HEK293T (cell line): Measurements from ENCODE around the gene TMEM184A.

ENCODE experiments used
- CTCF ChIA-PET: fragments of 350-600 bp; formaldehyde crosslinking; extraction: SDS; loops from one replicate; lab custom pipeline; 2021; ENCODE audit warnings: antibody characterized with exemption, inconsistent platforms; lab: Yijun Ruan, JAX
- POLR2A ChIA-PET: fragments of 350-600 bp; formaldehyde crosslinking; extraction: SDS; loops from one replicate; lab custom pipeline; 2020; ENCODE audit warnings: antibody characterized with exemption, inconsistent platforms; lab: Yijun Ruan, JAX
- DNase-seq: peaks from one replicate; pipeline ENCODE4 v3.0.0; 2012; ENCODE audit warnings: mixed read lengths; ENCODE audit errors: extremely low spot score
- ARNT ChIP-seq: fragments of 450-650 bp; IDR thresholded peaks from 2 replicates; pipeline ENCODE4 v1.6.1; 2017; ENCODE audit warnings: mild to moderate bottlenecking
- BHLHE40 ChIP-seq: fragments of 450-650 bp; IDR thresholded peaks from 2 replicates; pipeline ENCODE4 v1.6.1; 2016; ENCODE audit warnings: mild to moderate bottlenecking, moderate library complexity, borderline replicate concordance
- CTBP1 ChIP-seq: fragments of 450-650 bp; IDR thresholded peaks from 2 replicates; pipeline ENCODE4 v1.6.1; 2016; ENCODE audit warnings: borderline replicate concordance
- ELF4 ChIP-seq: fragments of 450-650 bp; IDR thresholded peaks from 2 replicates; pipeline ENCODE4 v1.6.1; 2017; ENCODE audit warnings: antibody characterized with exemption
- FOXA1 ChIP-seq: fragments of 450-650 bp; IDR thresholded peaks from 2 replicates; pipeline ENCODE4 v1.6.1; 2016; ENCODE audit warnings: mild to moderate bottlenecking
- FOXK2 ChIP-seq: fragments of 450-650 bp; IDR thresholded peaks from 2 replicates; pipeline ENCODE4 v1.6.1; 2016; ENCODE audit warnings: mild to moderate bottlenecking
- FOXM1 ChIP-seq: fragments of 450-650 bp; IDR thresholded peaks from 2 replicates; pipeline ENCODE4 v1.6.1; 2017; ENCODE audit warnings: mild to moderate bottlenecking, borderline replicate concordance
- HDGF ChIP-seq: fragments of 450-650 bp; IDR thresholded peaks from 2 replicates; pipeline ENCODE4 v1.6.1; 2017; ENCODE audit warnings: antibody characterized with exemption, borderline replicate concordance
- L3MBTL2 ChIP-seq: fragments of 450-650 bp; conservative IDR thresholded peaks from 2 replicates; pipeline ENCODE4 v1.6.1; 2016; ENCODE audit warnings: mild to moderate bottlenecking
- LEF1 ChIP-seq: fragments of 450-650 bp; IDR thresholded peaks from 2 replicates; pipeline ENCODE4 v1.6.1; 2017; ENCODE audit warnings: mild to moderate bottlenecking, borderline replicate concordance
- NFRKB ChIP-seq: fragments of 450-650 bp; IDR thresholded peaks from 2 replicates; pipeline ENCODE4 v1.6.1; 2016; ENCODE audit warnings: mild to moderate bottlenecking, moderate library complexity
- SP1 ChIP-seq: fragments of 450-650 bp; IDR thresholded peaks from 2 replicates; pipeline ENCODE4 v1.6.1; 2017
- SUZ12 ChIP-seq: fragments of 450-650 bp; IDR thresholded peaks from 2 replicates; pipeline ENCODE4 v1.6.1; 2016; ENCODE audit warnings: mild to moderate bottlenecking
- TARDBP ChIP-seq: fragments of 450-650 bp; IDR thresholded peaks from 2 replicates; pipeline ENCODE4 v1.6.1; 2016
- ZNF384 ChIP-seq: fragments of 450-650 bp; IDR thresholded peaks from 2 replicates; pipeline ENCODE4 v1.6.1; 2016
- TF ChIP-seq, protein P1 (sequence below): fragments of 450-650 bp; IDR thresholded peaks from 2 replicates; pipeline ENCODE4 v1.6.1; 2016

TMEM184A gene

DNA sequence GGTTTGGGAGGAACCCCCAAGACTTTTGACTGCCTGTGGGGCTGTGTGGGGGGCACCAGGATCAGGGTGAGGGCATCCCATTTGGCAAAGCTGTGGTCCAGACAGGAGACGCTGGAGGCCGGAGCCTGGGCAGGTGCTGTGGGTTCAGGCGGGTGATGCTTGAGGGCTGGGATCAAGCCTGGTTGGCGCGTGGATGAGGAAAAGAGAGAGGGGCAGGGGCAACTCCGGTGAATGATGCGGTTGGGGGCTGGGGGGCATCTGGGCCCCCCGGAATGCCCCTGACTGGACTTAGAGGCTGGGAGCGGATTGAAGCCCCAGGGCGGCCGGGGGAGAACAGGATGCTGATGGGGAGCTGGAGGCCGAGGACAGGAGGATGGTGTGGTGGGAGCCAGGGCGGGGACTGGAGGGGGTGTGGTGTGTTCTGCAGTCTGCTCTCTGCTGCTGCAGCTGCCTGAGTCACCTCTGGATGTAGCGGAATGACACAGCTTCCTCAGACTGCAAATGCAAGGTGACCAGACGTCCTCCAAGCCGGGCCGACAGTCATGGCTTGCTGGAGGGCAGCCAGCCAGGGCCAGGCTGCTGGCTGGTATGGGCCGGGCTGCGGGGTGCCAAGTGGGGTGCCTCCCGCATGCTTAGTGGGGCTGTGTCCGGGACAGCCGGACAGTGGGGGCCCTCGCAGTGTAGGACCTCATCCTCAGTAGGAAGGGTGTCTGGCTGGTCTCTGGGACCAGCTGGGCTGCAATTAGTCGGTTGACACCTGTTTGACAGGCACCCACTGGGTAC, 22.3 kb downstream of the TMEM184A start:
- CTCF ChIA-PET: interaction anchor here (1.0 kb wide), 1 partner anchor 28 kb away, joined by 3 read pairs; no protein-coding TSS in a partner anchor
- DNase-seq: no peak
- no peak for TF ChIP-seq FOXA1
- TF ChIP-seq NFRKB: no peak
- TF ChIP-seq FOXK2: no peak
- no peak for TF ChIP-seq BHLHE40
- no peak for TF ChIP-seq CTBP1
- no peak for TF ChIP-seq SUZ12
- no peak for TF ChIP-seq L3MBTL2
- no peak for TF ChIP-seq ARNT
- TF ChIP-seq, protein P1, sequence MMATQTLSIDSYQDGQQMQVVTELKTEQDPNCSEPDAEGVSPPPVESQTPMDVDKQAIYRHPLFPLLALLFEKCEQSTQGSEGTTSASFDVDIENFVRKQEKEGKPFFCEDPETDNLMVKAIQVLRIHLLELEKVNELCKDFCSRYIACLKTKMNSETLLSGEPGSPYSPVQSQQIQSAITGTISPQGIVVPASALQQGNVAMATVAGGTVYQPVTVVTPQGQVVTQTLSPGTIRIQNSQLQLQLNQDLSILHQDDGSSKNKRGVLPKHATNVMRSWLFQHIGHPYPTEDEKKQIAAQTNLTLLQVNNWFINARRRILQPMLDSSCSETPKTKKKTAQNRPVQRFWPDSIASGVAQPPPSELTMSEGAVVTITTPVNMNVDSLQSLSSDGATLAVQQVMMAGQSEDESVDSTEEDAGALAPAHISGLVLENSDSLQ: no peak
- POLR2A ChIA-PET: interaction anchor here (1.0 to 1.4 kb wide), 2 partner anchors 11 to 28 kb away, joined by 3 to 4 read pairs; no protein-coding TSS in a partner anchor

DNA sequence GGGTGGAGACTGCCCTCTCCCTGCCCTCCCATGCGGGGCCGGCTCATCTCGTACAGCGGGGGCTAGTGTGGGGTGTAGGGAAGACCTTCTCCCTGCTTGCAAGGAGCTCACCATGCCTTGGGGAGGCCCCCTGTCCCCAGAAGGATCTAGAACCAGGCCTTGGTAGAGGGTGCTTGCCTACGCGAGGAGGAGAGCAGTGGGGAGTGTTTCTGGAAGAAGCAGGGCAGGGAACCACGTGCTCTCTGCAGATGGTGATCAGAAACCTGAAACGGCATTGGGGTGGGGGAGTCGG, 22.8 kb downstream of the TMEM184A start:
- CTCF ChIA-PET: interaction anchor here (1.0 kb wide), 1 partner anchor 27 kb away, joined by 3 read pairs; no protein-coding TSS in a partner anchor
- POLR2A ChIA-PET: interaction anchor here (1.0 to 1.4 kb wide), 2 partner anchors 11 to 27 kb away, joined by 3 to 4 read pairs; no protein-coding TSS in a partner anchor
- no peak for DNase-seq
- TF ChIP-seq L3MBTL2: no peak
- no peak for TF ChIP-seq SUZ12
- no peak for TF ChIP-seq SP1
- TF ChIP-seq ELF4: no peak
- no peak for TF ChIP-seq CTBP1
- TF ChIP-seq FOXK2: no peak
- TF ChIP-seq, protein P1: no peak
- TF ChIP-seq BHLHE40: no peak
- TF ChIP-seq HDGF: no peak
- TF ChIP-seq NFRKB: no peak
- no peak for TF ChIP-seq FOXA1
- TF ChIP-seq FOXM1: no peak
- no peak for TF ChIP-seq ARNT

DNA sequence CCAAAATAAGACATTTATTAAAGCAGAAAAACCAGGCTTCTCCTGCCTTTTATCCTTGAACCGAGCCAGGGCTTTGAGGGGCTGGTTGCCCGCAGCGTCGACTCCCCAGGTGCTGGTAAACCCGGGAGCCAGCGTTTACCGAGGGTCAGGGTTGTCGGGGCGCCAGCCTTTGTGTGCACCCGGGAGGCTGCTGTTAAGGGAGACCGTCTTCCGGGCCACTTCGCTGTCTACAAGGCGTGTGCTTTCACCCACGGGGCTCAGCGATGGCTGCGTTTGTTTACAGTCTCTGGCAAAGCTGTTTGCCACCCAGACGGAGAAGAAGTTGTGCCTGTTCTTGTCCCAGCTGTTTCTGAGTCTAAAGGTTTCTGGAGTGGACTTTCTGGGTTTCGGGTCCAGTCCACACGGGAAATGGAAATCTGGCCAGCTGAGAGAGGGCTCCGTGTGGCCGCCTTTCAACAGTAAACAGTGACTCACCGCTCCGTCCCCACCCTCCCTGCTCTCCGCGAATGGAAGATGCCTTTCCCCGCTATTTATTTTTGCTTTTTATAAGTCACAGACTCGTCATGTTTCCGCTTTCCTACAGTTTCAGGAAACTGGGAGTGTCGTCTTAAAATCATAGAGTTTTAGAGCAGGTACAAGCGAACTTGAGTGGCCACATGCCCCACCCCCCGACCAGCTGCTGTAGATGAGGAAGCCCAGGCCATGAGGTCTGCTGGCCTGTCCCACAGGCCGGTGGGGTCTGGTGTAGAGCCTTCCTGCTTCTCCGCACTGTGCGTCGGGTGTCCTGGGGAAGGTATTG, 23.4 kb downstream of the TMEM184A start:
- TF ChIP-seq CTBP1: no peak
- TF ChIP-seq TARDBP: no peak
- no peak for TF ChIP-seq FOXA1
- no peak for DNase-seq
- CTCF ChIA-PET: no interaction called here
- POLR2A ChIA-PET: interaction anchor here (0.8 to 1.4 kb wide), 2 partner anchors 10 to 34 kb away, joined by 4 read pairs; no protein-coding TSS in a partner anchor

DNA sequence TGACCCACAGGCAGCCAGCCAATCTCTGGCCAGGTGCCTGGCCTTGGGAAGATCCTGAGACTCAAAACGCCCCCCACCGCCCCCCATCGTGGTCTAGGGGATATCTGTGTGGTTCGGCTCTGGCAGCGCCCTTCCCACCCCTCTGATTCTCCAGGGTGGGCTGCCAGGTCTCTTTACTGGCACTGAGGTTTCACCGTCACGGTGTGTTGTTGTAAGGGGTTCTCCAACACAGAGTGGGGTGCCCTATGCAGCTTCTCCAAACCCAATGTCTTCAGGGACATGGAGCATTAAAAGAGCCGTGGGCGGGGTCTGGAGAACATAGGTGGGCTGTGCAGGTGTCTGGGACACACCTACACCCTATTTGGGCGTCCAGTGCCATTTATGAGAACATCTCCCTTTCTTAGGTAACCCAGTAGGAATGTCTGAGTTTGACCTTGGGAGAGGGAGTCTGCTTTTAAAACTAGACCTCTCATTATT, 24.0 kb downstream of the TMEM184A start:
- ChIA-PET CTCF (no interaction called here), POLR2A (interaction anchor here (0.8 kb wide), 1 partner anchor 35 kb away, joined by 4 read pairs; no protein-coding TSS in a partner anchor)
- DNase-seq: no peak

DNA sequence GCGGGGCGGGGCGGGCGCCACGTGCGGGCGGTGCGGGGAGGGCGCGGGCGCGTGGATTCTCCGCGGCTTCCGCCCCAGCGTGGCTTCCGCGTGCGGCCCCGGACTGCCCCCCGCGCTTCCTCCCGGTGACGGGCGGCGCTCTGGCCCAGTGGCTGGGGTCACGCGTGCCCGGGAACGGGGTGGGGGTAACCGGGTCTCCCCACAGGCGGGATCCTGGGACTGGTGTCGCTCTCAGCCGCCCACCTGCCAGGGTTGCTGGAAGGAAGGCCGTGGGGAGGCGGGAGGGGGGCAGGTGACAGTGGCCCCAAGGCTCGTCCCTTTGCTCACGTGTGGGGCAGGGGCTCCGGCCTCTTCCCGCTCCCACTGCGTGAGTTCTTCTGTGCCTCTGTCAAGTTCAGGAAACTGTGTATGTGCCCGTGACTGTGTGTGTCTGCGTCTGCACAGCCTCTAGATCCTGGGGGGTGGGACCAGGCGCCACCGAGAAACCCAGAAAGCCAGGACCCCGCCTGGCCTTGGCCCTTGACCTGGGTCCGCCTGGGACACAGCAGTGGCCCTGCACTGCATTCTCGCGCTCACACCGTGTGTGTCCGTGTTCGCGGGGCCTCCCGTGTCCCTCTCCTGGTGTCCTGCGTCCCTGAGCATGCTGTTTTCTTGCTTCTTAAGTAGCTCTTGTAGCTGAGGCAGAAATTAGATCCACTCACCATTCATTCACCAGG, 24.6 kb downstream of the TMEM184A start:
- TF ChIP-seq LEF1 (no peak), TARDBP (peak; percentile 47; the same call in 1 of the 2 replicates), FOXK2 (no peak), CTBP1 (no peak), ARNT (no peak), BHLHE40 (no peak)
- DNase-seq: no peak
- CTCF ChIA-PET: no interaction called here
- POLR2A ChIA-PET: no interaction called here

More for the DNA sequence above, 24.0 kb downstream of the TMEM184A start:
- TF ChIP-seq ARNT (no peak), NFRKB (no peak), FOXM1 (no peak), BHLHE40 (no peak), SUZ12 (no peak), CTBP1 (no peak)

DNA sequence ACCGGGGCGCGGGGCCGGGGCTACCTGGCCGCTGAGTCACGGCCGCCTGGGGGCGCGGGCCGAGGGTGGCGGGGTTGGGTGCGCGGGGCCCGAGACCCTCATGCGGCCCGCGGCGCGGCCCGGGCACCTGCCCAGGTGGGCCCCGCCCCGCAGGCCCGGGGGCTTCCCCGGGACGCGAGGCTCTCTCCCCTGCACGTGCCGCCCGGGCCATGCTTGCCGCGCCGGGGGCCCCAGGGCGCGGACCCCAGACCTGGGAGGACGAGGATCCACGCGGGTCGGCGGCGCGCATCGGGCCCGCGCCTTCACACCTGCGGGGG, 25.1 kb downstream of the TMEM184A start:
- ChIA-PET CTCF (no interaction called here), POLR2A (no interaction called here)
- DNase-seq: no peak
- TF ChIP-seq FOXM1 (no peak), ZNF384 (no peak), CTBP1 (no peak), FOXK2 (no peak), SUZ12 (no peak), SP1 (no peak), L3MBTL2 (no peak), ARNT (no peak), TARDBP (no peak), HDGF (no peak), NFRKB (no peak), BHLHE40 (no peak)
- TF ChIP-seq, protein P1: no peak
